BE2C (cell line): Measurements from ENCODE around the gene YEATS2.
"Not testable (repeated sequence)": the region's sequence is repeated elsewhere in the genome, so short reads cannot be mapped to it uniquely, and the experiment has no call there.

ENCODE experiments used
- DNase-seq: peaks from one replicate; pipeline ENCODE4 v3.0.0-alpha.2; 2020
- H3K27me3 ChIP-seq: fragments of 250-450 bp; sonication (Bioruptor Pico); 2 replicates; pipeline ENCODE4 v1.5.1; 2020; ENCODE audit warnings: mild to moderate bottlenecking
- H3K36me3 ChIP-seq: fragments of 250-450 bp; sonication (Bioruptor Pico); 2 replicates; pipeline ENCODE4 v1.5.1; 2020; ENCODE audit warnings: mild to moderate bottlenecking
- H3K4me1 ChIP-seq: fragments of 250-450 bp; sonication (Bioruptor Pico); 2 replicates; pipeline ENCODE4 v1.5.1; 2020
- H3K4me3 ChIP-seq: 2 replicates; pipeline ENCODE4 v1.5.1; 2011; ENCODE audit warnings: low read depth, low read length
- H3K9me3 ChIP-seq: fragments of 250-450 bp; sonication (Bioruptor Pico); 2 replicates; pipeline ENCODE4 v1.5.1; 2020
- TF ChIP-seq, protein P1 (sequence below): IDR thresholded peaks from 2 replicates; pipeline ENCODE4 v1.5.1; 2012; ENCODE audit warnings: mild to moderate bottlenecking, low read depth, low read length

YEATS2 gene

DNA sequence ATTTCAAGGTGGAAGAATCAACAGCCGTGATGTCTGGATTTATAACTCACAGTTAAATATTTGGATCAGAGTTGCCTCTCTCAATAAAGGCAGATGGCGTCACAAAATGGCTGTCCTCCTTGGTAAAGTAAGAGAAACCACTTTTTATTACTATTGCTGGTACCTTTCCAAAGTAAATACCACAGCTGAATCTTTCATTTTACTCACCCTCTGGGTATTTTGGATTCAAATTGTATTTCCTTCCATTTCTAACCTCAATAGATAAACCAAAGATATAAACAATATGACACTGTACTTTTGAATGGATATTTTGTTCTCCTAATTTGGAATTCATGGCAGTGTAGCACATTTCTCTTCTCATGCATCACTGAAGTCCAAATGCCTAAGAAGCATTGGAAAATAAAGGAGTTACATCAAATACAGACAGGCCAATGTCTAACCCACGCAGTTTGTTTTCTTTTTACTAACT lies 32.6 kb upstream of the YEATS2 start:
- DNase-seq, result no peak
- Histone ChIP-seq H3K4me1 (no peaks in the 10 kb centered on the region), H3K27me3 (no peaks in the 10 kb centered on the region), H3K36me3 (peaks cover 24% of the 10 kb centered on the region), H3K9me3 (no peaks in the 10 kb centered on the region), H3K4me3 (no peak overlapping the region)
- TF ChIP-seq, protein P1, sequence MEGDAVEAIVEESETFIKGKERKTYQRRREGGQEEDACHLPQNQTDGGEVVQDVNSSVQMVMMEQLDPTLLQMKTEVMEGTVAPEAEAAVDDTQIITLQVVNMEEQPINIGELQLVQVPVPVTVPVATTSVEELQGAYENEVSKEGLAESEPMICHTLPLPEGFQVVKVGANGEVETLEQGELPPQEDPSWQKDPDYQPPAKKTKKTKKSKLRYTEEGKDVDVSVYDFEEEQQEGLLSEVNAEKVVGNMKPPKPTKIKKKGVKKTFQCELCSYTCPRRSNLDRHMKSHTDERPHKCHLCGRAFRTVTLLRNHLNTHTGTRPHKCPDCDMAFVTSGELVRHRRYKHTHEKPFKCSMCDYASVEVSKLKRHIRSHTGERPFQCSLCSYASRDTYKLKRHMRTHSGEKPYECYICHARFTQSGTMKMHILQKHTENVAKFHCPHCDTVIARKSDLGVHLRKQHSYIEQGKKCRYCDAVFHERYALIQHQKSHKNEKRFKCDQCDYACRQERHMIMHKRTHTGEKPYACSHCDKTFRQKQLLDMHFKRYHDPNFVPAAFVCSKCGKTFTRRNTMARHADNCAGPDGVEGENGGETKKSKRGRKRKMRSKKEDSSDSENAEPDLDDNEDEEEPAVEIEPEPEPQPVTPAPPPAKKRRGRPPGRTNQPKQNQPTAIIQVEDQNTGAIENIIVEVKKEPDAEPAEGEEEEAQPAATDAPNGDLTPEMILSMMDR, result no peak

DNA sequence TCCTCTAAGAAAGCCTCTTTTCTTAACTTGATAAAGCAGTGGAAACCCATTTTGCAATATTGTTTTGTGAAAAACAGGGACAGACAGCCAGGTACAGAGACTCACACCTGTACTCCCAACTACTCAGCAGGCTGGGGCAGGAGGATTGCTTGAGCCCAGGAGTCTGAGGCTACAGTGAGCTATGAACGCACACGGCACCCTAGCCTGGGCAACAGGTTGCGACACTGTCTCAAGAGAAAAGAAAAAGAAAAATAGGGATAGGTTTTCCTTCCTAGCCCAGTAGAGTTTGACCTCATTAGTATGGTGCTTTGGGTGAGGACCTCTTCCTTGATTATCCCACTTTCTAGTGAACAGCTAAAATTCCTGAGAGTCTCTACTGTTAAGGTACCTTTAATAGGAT lies 17.5 kb upstream of the YEATS2 start:
- DNase-seq, result no peak
- Histone ChIP-seq H3K4me3 (no peak overlapping the region), H3K4me1 (no peaks in the 10 kb centered on the region), H3K9me3 (no peaks in the 10 kb centered on the region), H3K27me3 (no peaks in the 10 kb centered on the region), H3K36me3 (no peaks in the 10 kb centered on the region)
- TF ChIP-seq, protein P1, result no peak

DNA sequence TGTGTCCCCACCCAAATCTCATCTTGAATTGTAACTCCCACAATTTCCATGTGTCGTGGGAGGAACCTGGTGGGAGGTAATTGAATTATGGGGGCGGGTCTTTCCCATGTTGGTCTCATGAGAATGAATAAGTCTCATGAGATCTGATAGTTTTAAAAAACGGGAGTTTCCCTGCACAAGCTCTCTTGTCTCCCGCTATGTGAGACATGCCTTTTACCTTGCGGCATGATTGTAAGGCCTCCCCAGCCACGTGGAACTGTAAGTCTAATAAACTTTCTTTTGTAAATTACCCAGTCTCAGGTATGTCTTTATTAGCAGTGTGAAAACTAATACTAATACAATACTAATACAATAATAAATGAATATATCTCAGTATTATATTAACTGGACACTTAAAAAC lies 9.9 kb upstream of the YEATS2 start:
- DNase-seq, result no peak
- no peaks in the 10 kb centered on the region for H3K27me3 ChIP-seq
- no peaks in the 10 kb centered on the region for H3K36me3 ChIP-seq
- H3K4me1 ChIP-seq, result no peaks in the 10 kb centered on the region
- no peak overlapping the region for H3K4me3 ChIP-seq
- TF ChIP-seq, protein P1, result no peak
- no peaks in the 10 kb centered on the region for H3K9me3 ChIP-seq

DNA sequence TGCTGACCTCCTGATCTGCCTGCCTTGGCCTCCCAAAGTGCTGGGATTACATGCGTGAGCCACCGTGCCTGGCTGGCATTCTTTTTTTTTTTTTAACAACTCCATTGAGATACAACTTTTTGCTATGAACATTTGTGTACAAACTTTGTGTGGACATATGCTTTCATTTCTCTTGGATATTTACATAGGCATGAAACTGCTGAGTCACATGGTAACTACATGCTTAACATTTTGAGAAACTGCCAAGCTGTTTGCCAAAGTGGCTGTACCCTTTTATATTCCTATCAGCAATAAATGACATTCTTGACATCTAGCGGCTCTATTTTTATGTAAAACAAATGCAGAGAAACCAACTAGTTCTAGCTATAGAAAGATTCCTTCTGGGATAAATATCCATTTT lies 8.7 kb upstream of the YEATS2 start:
- TF ChIP-seq, protein P1, result no peak

DNA sequence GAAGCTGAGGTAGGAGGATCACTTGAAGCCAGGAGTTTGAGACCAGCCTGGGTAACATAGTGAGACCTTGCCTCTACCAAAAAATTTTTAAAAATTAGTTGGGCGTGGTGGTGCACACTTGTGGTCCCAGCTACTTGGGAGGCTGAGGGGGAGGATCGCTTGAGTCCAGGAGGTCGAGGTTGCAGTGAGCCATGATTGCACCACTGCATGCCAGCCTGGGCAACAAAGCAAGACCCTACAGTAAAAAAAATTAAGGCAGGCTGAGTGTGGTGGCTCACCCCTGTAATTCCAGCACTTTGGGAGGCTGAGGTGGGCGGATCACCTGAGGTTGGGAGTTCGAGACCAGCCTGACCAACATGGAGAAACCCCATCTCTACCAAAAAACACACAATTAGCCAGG lies 8.0 kb upstream of the YEATS2 start:
- not testable (repeated sequence) for H3K4me3 ChIP-seq, H3K27me3 ChIP-seq, H3K4me1 ChIP-seq, H3K9me3 ChIP-seq, H3K36me3 ChIP-seq, DNase-seq

More for the DNA sequence above, 8.7 kb upstream of the YEATS2 start:
- H3K27me3 ChIP-seq, result no peaks in the 10 kb centered on the region
- no peaks in the 10 kb centered on the region for H3K4me1 ChIP-seq
- DNase-seq, result no peak
- no peaks in the 10 kb centered on the region for H3K9me3 ChIP-seq
- H3K4me3 ChIP-seq, result no peak overlapping the region
- no peaks in the 10 kb centered on the region for H3K36me3 ChIP-seq

DNA sequence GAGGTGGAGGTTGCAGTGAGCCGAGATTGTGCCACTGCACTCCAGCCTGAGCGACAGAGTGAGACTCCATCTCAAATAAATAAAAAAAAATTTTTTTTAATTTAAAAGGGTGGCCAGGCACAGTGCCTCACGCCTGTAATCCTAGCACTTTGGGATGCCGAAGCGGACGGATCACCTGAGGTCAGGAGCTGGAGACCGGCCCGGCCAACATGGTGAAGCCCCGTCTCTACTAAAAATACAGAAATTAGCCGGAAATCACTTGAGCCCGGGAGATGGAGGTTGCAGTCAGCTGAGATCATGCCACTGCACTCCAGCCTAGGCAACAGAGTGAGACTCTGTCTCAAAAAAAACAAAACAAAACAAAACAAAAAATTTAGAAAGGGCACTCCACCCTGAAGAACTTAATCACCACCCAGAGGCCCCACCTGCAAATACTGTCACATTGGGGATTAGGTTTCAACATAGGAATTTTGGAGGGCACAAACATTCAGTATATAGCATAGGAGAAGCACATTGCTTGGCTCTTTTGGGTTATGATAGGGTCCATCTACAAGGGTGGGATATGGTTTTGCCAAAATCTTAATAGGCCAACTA lies 7.1 kb upstream of the YEATS2 start:
- Histone ChIP-seq H3K9me3 (no peaks in the 10 kb centered on the region), H3K36me3 (no peaks in the 10 kb centered on the region), H3K27me3 (no peaks in the 10 kb centered on the region), H3K4me3 (no peak overlapping the region), H3K4me1 (no peaks in the 10 kb centered on the region)
- TF ChIP-seq, protein P1, result no peak
- DNase-seq, result no peak
